H1 (cell line): ENCODE measurements around the gene NRM. TPM values are rescaled to one million over a fixed set of nuclear protein-coding genes. Genes with fewer than 3 reads are reported as not detected.

ENCODE experiments used
- ATF3 ChIP-seq: IDR thresholded peaks from 2 replicates; pipeline ENCODE4 v1.6.1; 2011; ENCODE audit warnings: low read depth, mild to moderate bottlenecking, low read length; ENCODE audit not compliant: insufficient read depth
- BACH1 ChIP-seq: IDR thresholded peaks from 2 replicates; pipeline ENCODE4 v1.6.1; 2012; ENCODE audit warnings: low read length, improper control_type of control experiment
- BCL11A ChIP-seq, 2 experiments: IDR thresholded peaks; one replicate each; pipeline ENCODE4 v1.6.1; 2011; ENCODE audit warnings: low read depth in 2 of 2, low read length in 2 of 2, mild to moderate bottlenecking in 2 of 2
- CBX5 ChIP-seq: fragments of 300-800, 300-1000 bp; sonication (generic); IDR thresholded peaks from 2 replicates; pipeline ENCODE4 v1.7.1; 2016; ENCODE audit warnings: antibody characterized with exemption, low read length, low read depth
- CHD2 ChIP-seq: IDR thresholded peaks from 2 replicates; pipeline ENCODE4 v1.6.1; 2012; ENCODE audit warnings: low read length, improper control_type of control experiment
- CTCF ChIP-seq, 3 experiments: IDR thresholded peaks; 1 replicate in 2 of 3; 2 replicates in 1 of 3; pipeline versions ENCODE4 v1.5.1 to v1.6.1; 2011; ENCODE audit warnings: low read length in 3 of 3, mild to moderate bottlenecking in 3 of 3, inconsistent platforms in 2 of 3, low read depth in 1 of 3, moderate library complexity in 1 of 3; ENCODE audit not compliant: insufficient read depth in 1 of 3; ENCODE audit errors: control extremely low read depth in 1 of 3
- EGR1 ChIP-seq: IDR thresholded peaks from 2 replicates; pipeline ENCODE4 v1.6.1; 2011; ENCODE audit warnings: low read depth, low read length, borderline replicate concordance
- EP300 ChIP-seq, 2 experiments: IDR thresholded peaks; 1 replicate in 1 of 2; 2 replicates in 1 of 2; pipeline ENCODE4 v1.6.1; 2011 to 2012; ENCODE audit warnings: low read depth in 2 of 2, low read length in 2 of 2, mild to moderate bottlenecking in 2 of 2, borderline replicate concordance in 1 of 2, inconsistent platforms in 1 of 2, moderate library complexity in 1 of 2
- EZH2 ChIP-seq: fragments of 200-600 bp; sonication (generic); IDR thresholded peaks from 2 replicates; pipeline ENCODE4 v1.7.1; 2012; ENCODE audit warnings: low read depth, mild to moderate bottlenecking, moderate library complexity, low read length, inconsistent platforms; ENCODE audit not compliant: severe bottlenecking
- GABPA ChIP-seq: IDR thresholded peaks from 2 replicates; pipeline ENCODE4 v1.6.1; 2011; ENCODE audit warnings: mild to moderate bottlenecking, low read length, moderate library complexity, borderline replicate concordance; ENCODE audit not compliant: insufficient read depth
- HDAC2 ChIP-seq, 2 experiments: fragments of 300-600 bp in 1 of 2; sonication (generic) in 1 of 2; IDR thresholded peaks; 2 replicates each; pipeline ENCODE4 v1.6.1; 2011 to 2012; ENCODE audit warnings: low read depth in 2 of 2, low read length in 2 of 2, mild to moderate bottlenecking in 2 of 2, moderate library complexity in 2 of 2, borderline replicate concordance in 1 of 2, inconsistent platforms in 1 of 2
- JUN ChIP-seq: IDR thresholded peaks from 2 replicates; pipeline ENCODE4 v1.6.1; 2011; ENCODE audit warnings: low read depth, mild to moderate bottlenecking, improper control_type of control experiment, low read length
- RFX5 ChIP-seq: IDR thresholded peaks from 2 replicates; pipeline ENCODE4 v1.6.1; 2011; ENCODE audit warnings: low read depth, low read length, improper control_type of control experiment, borderline replicate concordance
- SAP30 ChIP-seq: fragments of 300-600 bp; sonication (generic); IDR thresholded peaks from 2 replicates; pipeline ENCODE4 v1.7.1; 2012; ENCODE audit warnings: low read length, moderate library complexity, mild to moderate bottlenecking, inconsistent platforms; ENCODE audit not compliant: insufficient read depth, insufficient replicate concordance
- SIN3A ChIP-seq, 2 experiments: IDR thresholded peaks in 1 of 2; conservative IDR thresholded peaks in 1 of 2; 2 replicates each; pipeline ENCODE4 v1.6.1; 2011 to 2012; ENCODE audit warnings: low read length in 2 of 2, improper control_type of control experiment in 1 of 2, low read depth in 1 of 2, mild to moderate bottlenecking in 1 of 2
- SUZ12 ChIP-seq: fragments of 200-600 bp; sonication (generic); IDR thresholded peaks from 2 replicates; pipeline ENCODE4 v1.6.1; 2012; ENCODE audit warnings: mild to moderate bottlenecking, inconsistent platforms, low read length, moderate library complexity, mixed read lengths
- TAF1 ChIP-seq: IDR thresholded peaks from 2 replicates; pipeline ENCODE4 v1.6.1; 2011; ENCODE audit warnings: mild to moderate bottlenecking, low read depth, low read length
- TCF12 ChIP-seq: IDR thresholded peaks from 2 replicates; pipeline ENCODE4 v1.6.1; 2011; ENCODE audit warnings: low read depth, mild to moderate bottlenecking, low read length
- ZNF274 ChIP-seq: IDR thresholded peaks from 2 replicates; pipeline ENCODE4 v1.7.0; 2012; ENCODE audit warnings: low read length, borderline replicate concordance; ENCODE audit errors: extremely low read depth
- polyA plus RNA-seq, 7 experiments: library from polyadenylated mRNA; depleted of rRNA in 3 of 7; stranded (reverse) in 5 of 7; unstranded in 2 of 7; fragments of >200 nt in 5 of 7; fragments of 200-250 nt in 2 of 7; gene quantifications; 1 replicate in 5 of 7; 2 replicates in 1 of 7; 4 replicates in 1 of 7; pipeline versions ENCODE4 v1.2.1 to v1.2.3, GENCODE V29; 2011 to 2013; ENCODE audit warnings: missing spikeins in 2 of 7, mixed read lengths in 2 of 7
- total RNA-seq: library from RNA; stranded (reverse); fragmentation: NEBNext Ultra II Directional; extraction: Animal tissue kit (Norgen Biotek cat#: 25700); gene quantifications from 2 replicates; pipeline ENCODE4 v1.2.1, GENCODE V29; 2021

NRM gene
- total and polyA plus RNA-seq, 2 of the 8 experiments (the other 6 are each of a cell fraction or from before 2014, with no cell fraction given) = 27.3 to 50.4 TPM

GRCh38 chr6:30722280-30723112 is 31.7 kb upstream of the NRM start (continued):
- TF ChIP-seq TCF12 (no peak), ATF3 (no peak), EGR1 (no peak), BCL11A (IDR thresholded peaks at IDR 0.05; ENCODE audit: low read depth in 2 of 2, low read length in 2 of 2) (no peak), CTCF (IDR thresholded peaks at IDR 0.05; ENCODE audit: control extremely low read depth in 1 of 3, insufficient read depth in 1 of 3, low read depth in 1 of 3, low read length in 3 of 3) (peak; percentile 85 to 88 (median 87)), CBX5 (no peak), GABPA (no peak), CHD2 (0 out of 2 replicates have a peak, but pooled peaks have one; percentile 29), EP300 (IDR thresholded peaks at IDR 0.05; ENCODE audit: borderline replicate concordance in 1 of 2, low read depth in 2 of 2, low read length in 2 of 2) (no peak), SAP30 (peak; percentile 46), SIN3A (conservative IDR thresholded peaks at IDR 0.05 in 1 of 2, IDR thresholded peaks at IDR 0.05 in 1 of 2; ENCODE audit: low read depth in 1 of 2, low read length in 2 of 2) (peak; percentile 91 to 96; a peak in 3 of 4 replicates), BACH1 (0 out of 2 replicates have a peak, but pooled peaks have one; percentile 38), JUN (no peak), EZH2 (no peak), HDAC2 (IDR thresholded peaks at IDR 0.05; ENCODE audit: borderline replicate concordance in 1 of 2, low read depth in 2 of 2, low read length in 2 of 2) (0 out of 4 replicates have a peak, but pooled peaks of 1 of the 2 experiments have one; percentile 36), ZNF274 (no peak), SUZ12 (no peak), TAF1 (0 out of 2 replicates have a peak, but pooled peaks have one; percentile 49), RFX5 (no peak)
